ENCODE measurements around the gene ARID1A. TPM values are rescaled to one million over a fixed set of nuclear protein-coding genes. Genes with fewer than 3 reads are reported as not detected.

The ARID1A gene
- total and polyA plus RNA-seq, 9 of the 15 experiments (the other 6 are each of a cell fraction or from before 2014, with no cell fraction given), result 8.3 to 88.3 (median 22.5) TPM

- TF ChIP-seq, protein P1, sequence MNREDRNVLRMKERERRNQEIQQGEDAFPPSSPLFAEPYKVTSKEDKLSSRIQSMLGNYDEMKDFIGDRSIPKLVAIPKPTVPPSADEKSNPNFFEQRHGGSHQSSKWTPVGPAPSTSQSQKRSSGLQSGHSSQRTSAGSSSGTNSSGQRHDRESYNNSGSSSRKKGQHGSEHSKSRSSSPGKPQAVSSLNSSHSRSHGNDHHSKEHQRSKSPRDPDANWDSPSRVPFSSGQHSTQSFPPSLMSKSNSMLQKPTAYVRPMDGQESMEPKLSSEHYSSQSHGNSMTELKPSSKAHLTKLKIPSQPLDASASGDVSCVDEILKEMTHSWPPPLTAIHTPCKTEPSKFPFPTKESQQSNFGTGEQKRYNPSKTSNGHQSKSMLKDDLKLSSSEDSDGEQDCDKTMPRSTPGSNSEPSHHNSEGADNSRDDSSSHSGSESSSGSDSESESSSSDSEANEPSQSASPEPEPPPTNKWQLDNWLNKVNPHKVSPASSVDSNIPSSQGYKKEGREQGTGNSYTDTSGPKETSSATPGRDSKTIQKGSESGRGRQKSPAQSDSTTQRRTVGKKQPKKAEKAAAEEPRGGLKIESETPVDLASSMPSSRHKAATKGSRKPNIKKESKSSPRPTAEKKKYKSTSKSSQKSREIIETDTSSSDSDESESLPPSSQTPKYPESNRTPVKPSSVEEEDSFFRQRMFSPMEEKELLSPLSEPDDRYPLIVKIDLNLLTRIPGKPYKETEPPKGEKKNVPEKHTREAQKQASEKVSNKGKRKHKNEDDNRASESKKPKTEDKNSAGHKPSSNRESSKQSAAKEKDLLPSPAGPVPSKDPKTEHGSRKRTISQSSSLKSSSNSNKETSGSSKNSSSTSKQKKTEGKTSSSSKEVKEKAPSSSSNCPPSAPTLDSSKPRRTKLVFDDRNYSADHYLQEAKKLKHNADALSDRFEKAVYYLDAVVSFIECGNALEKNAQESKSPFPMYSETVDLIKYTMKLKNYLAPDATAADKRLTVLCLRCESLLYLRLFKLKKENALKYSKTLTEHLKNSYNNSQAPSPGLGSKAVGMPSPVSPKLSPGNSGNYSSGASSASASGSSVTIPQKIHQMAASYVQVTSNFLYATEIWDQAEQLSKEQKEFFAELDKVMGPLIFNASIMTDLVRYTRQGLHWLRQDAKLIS (CRISPR knock-in tag; IDR thresholded peaks at IDR 0.05), result no peak
- TF ChIP-seq ATF3 (IDR thresholded peaks at IDR 0.05) (peak; percentile 82), ATF3 (CRISPR knock-in tag; conservative IDR thresholded peaks at IDR 0.05) (peak; percentile 43; the same call in 1 of the 2 replicates), PTBP1 (IDR thresholded peaks at IDR 0.05; ENCODE audit: low read depth, low read length) (peak; percentile 86; the same call in 1 of the 2 replicates), MYBL2 (IDR thresholded peaks at IDR 0.05; ENCODE audit: low read depth) (no peak), MYBL2 (CRISPR knock-in tag; IDR thresholded peaks at IDR 0.05; ENCODE audit: borderline replicate concordance) (no peak), SRF (CRISPR knock-in tag; IDR thresholded peaks at IDR 0.05) (peak in 1 of 2 experiments; percentile 65; a peak in 2 of 4 replicates), TBL1XR1 (IDR thresholded peaks at IDR 0.05; ENCODE audit: low read length in 2 of 2) (peak in 1 of 2 experiments; percentile 89; a peak in 2 of 4 replicates), HDAC1 (IDR thresholded peaks at IDR 0.05) (peak in 1 of 2 experiments; percentile 95; a peak in 2 of 4 replicates), ASH1L (IDR thresholded peaks at IDR 0.05; ENCODE audit: borderline replicate concordance, low read depth, partially characterized antibody) (peak; percentile 52), ATF1 (CRISPR knock-in tag; IDR thresholded peaks at IDR 0.05) (no peak), ATF1 (tag; IDR thresholded peaks at IDR 0.05) (peak; percentile 77), ZNF239 (CRISPR knock-in tag; IDR thresholded peaks at IDR 0.05) (no peak), ZNF134 (CRISPR knock-in tag; conservative IDR thresholded peaks at IDR 0.05) (no peak)
- TF ChIP-seq, protein P2, sequence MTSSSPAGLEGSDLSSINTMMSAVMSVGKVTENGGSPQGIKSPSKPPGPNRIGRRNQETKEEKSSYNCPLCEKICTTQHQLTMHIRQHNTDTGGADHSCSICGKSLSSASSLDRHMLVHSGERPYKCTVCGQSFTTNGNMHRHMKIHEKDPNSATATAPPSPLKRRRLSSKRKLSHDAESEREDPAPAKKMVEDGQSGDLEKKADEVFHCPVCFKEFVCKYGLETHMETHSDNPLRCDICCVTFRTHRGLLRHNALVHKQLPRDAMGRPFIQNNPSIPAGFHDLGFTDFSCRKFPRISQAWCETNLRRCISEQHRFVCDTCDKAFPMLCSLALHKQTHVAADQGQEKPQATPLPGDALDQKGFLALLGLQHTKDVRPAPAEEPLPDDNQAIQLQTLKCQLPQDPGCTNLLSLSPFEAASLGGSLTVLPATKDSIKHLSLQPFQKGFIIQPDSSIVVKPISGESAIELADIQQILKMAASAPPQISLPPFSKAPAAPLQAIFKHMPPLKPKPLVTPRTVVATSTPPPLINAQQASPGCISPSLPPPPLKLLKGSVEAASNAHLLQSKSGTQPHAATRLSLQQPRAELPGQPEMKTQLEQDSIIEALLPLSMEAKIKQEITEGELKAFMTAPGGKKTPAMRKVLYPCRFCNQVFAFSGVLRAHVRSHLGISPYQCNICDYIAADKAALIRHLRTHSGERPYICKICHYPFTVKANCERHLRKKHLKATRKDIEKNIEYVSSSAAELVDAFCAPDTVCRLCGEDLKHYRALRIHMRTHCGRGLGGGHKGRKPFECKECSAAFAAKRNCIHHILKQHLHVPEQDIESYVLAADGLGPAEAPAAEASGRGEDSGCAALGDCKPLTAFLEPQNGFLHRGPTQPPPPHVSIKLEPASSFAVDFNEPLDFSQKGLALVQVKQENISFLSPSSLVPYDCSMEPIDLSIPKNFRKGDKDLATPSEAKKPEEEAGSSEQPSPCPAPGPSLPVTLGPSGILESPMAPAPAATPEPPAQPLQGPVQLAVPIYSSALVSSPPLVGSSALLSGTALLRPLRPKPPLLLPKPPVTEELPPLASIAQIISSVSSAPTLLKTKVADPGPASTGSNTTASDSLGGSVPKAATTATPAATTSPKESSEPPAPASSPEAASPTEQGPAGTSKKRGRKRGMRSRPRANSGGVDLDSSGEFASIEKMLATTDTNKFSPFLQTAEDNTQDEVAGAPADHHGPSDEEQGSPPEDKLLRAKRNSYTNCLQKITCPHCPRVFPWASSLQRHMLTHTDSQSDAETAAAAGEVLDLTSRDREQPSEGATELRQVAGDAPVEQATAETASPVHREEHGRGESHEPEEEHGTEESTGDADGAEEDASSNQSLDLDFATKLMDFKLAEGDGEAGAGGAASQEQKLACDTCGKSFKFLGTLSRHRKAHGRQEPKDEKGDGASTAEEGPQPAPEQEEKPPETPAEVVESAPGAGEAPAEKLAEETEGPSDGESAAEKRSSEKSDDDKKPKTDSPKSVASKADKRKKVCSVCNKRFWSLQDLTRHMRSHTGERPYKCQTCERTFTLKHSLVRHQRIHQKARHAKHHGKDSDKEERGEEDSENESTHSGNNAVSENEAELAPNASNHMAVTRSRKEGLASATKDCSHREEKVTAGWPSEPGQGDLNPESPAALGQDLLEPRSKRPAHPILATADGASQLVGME (CRISPR knock-in tag; IDR thresholded peaks at IDR 0.05), result 0 out of 2 replicates have a peak, but pooled peaks have one; percentile 24
Observed at GRCh38 chr1:26744075-26744959, 48.5 kb downstream of the ARID1A start (continued).

All from K562 (cell line).